Femur (tissue), 1 donor: ENCODE results near the gene A4GALT.

Experiments used
- DNase-seq: peaks from one replicate; pipeline ENCODE4 v3.0.0-alpha.2; 2017

The A4GALT gene

GRCh38 chr22:42700901-42701300, 19.8 kb downstream of the A4GALT start:
- DNase-seq = no peak

- no peak for DNase-seq
Observed at GRCh38 chr22:42700355-42700754, 20.3 kb downstream of the A4GALT start.

GRCh38 chr22:42699976-42700352, 20.7 kb downstream of the A4GALT start:
- DNase-seq = no peak

GRCh38 chr22:42699281-42699975, 21.2 kb downstream of the A4GALT start:
- no peak for DNase-seq

GRCh38 chr22:42697542-42698013, 23.1 kb downstream of the A4GALT start:
- peak; percentile 82 for DNase-seq

- no peak for DNase-seq
Observed at GRCh38 chr22:42696331-42696967, 24.2 kb downstream of the A4GALT start.

- peak; percentile 61 for DNase-seq
Observed at GRCh38 chr22:42695294-42695693, 25.4 kb downstream of the A4GALT start.

- DNase-seq = no peak
Observed at GRCh38 chr22:42693763-42694683, 26.6 kb downstream of the A4GALT start.

GRCh38 chr22:42693055-42693762, 27.5 kb downstream of the A4GALT start:
- no peak for DNase-seq

- DNase-seq = no peak
Observed at GRCh38 chr22:42692239-42693054, 28.2 kb downstream of the A4GALT start.

GRCh38 chr22:42691440-42691839, 29.2 kb downstream of the A4GALT start:
- DNase-seq = no peak

GRCh38 chr22:42688241-42689211, 32.1 kb downstream of the A4GALT start:
- peak; percentile 97 for DNase-seq

GRCh38 chr22:42686756-42687491, 33.7 kb downstream of the A4GALT start:
- no peak for DNase-seq

- DNase-seq = peak; percentile 78
Observed at GRCh38 chr22:42685941-42686653, 34.6 kb downstream of the A4GALT start.

GRCh38 chr22:42684462-42685195, 36.0 kb downstream of the A4GALT start:
- DNase-seq = no peak

GRCh38 chr22:42683578-42684283, 36.9 kb downstream of the A4GALT start:
- DNase-seq = peak; percentile 70

- DNase-seq = no peak
Observed at GRCh38 chr22:42682113-42682851, 38.4 kb downstream of the A4GALT start.
